ENCODE measurements around the gene PROK1.
"Not testable (repeated sequence)": the region's sequence is repeated elsewhere in the genome, so short reads cannot be mapped to it uniquely, and the experiment has no call there.

The PROK1 gene

GRCh38 chr1:110409316-110409715 is 41.6 kb upstream of the PROK1 start:
- peaks cover under 1% of the 10 kb centered on the region for H3K36me3 ChIP-seq (ENCODE audit: control insufficient read depth, insufficient read depth, low read length)
- H3K4me3 ChIP-seq (replicated peaks; ENCODE audit: low read depth, low read length): no peak overlapping the region
- TF ChIP-seq, protein P1, sequence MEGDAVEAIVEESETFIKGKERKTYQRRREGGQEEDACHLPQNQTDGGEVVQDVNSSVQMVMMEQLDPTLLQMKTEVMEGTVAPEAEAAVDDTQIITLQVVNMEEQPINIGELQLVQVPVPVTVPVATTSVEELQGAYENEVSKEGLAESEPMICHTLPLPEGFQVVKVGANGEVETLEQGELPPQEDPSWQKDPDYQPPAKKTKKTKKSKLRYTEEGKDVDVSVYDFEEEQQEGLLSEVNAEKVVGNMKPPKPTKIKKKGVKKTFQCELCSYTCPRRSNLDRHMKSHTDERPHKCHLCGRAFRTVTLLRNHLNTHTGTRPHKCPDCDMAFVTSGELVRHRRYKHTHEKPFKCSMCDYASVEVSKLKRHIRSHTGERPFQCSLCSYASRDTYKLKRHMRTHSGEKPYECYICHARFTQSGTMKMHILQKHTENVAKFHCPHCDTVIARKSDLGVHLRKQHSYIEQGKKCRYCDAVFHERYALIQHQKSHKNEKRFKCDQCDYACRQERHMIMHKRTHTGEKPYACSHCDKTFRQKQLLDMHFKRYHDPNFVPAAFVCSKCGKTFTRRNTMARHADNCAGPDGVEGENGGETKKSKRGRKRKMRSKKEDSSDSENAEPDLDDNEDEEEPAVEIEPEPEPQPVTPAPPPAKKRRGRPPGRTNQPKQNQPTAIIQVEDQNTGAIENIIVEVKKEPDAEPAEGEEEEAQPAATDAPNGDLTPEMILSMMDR (IDR thresholded peaks at IDR 0.05; ENCODE audit: insufficient read depth, low read length, poor library complexity, severe bottlenecking): no peak
- H3K27me3 ChIP-seq (replicated peaks; ENCODE audit: control insufficient read depth, insufficient read depth, low read length): no peaks in the 10 kb centered on the region
- DNase-seq (ENCODE audit: extremely low read depth, insufficient read length): no peak

- no peak for DNase-seq (ENCODE audit: extremely low read depth, insufficient read length)
- TF ChIP-seq, protein P1 (IDR thresholded peaks at IDR 0.05; ENCODE audit: insufficient read depth, low read length, poor library complexity, severe bottlenecking): no peak
- no peak overlapping the region for H3K4me3 ChIP-seq (replicated peaks; ENCODE audit: low read depth, low read length)
These were observed 39.7 kb upstream of the PROK1 start for GRCh38 chr1:110411173-110411735.

GRCh38 chr1:110412576-110412975 is 38.4 kb upstream of the PROK1 start:
- TF ChIP-seq, protein P1 (IDR thresholded peaks at IDR 0.05; ENCODE audit: insufficient read depth, low read length, poor library complexity, severe bottlenecking): peak; percentile 87
- H3K36me3 ChIP-seq (ENCODE audit: control insufficient read depth, insufficient read depth, low read length): no peaks in the 10 kb centered on the region
- no peaks in the 10 kb centered on the region for H3K27me3 ChIP-seq (replicated peaks; ENCODE audit: control insufficient read depth, insufficient read depth, low read length)
- no peak overlapping the region for H3K4me3 ChIP-seq (replicated peaks; ENCODE audit: low read depth, low read length)
- DNase-seq (ENCODE audit: extremely low read depth, insufficient read length): peak; percentile 38

More at GRCh38 chr1:110411173-110411735, 39.7 kb upstream of the PROK1 start:
- no peaks in the 10 kb centered on the region for H3K27me3 ChIP-seq (replicated peaks; ENCODE audit: control insufficient read depth, insufficient read depth, low read length)
- no peaks in the 10 kb centered on the region for H3K36me3 ChIP-seq (ENCODE audit: control insufficient read depth, insufficient read depth, low read length)

DNA sequence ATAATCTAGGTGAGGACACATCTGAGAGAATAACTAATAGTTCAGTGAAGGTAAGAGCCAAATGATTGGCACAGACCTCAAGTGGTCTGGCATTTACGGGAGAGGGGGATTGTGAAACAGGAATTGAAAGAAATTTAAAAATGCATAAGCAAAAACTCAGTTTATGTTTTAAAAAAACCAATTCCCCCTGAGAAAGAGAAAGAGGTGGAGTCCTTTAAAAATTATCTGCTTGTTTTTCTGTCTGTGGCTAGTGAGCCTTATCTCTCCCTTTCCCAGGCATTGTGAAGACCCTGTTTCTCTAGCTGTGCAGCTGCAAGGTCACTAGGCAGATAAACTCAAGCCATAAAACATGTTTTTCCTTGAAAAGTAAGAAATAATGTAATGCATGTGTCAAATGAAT is 37.9 kb upstream of the PROK1 start:
- H3K4me3 ChIP-seq (replicated peaks; ENCODE audit: low read depth, low read length); DNase-seq (ENCODE audit: extremely low read depth, insufficient read length); H3K27me3 ChIP-seq (replicated peaks; ENCODE audit: control insufficient read depth, insufficient read depth, low read length); H3K36me3 ChIP-seq (ENCODE audit: control insufficient read depth, insufficient read depth, low read length): not testable (repeated sequence)

DNA sequence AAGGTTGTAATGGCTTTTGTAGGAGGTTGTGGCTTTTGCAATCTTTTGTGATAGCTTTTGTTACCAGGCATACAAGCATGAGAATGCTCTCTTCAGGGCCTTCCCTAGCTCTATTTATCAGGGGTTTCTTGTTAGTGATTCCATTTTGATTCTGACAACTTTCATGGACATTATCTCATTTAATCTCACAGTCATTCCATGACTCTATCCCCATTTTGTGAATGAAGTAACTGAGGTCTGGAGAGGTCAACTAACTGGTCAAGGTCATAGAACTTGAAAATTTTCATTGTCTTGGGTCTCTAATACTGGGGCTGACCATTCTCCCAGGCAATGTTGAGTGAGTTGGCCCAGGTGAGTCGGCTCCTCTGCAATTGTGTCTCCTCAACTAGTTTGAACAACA is 32.2 kb upstream of the PROK1 start:
- no peak overlapping the region for H3K4me3 ChIP-seq (replicated peaks; ENCODE audit: low read depth, low read length)
- DNase-seq (ENCODE audit: extremely low read depth, insufficient read length): no peak
- TF ChIP-seq, protein P1 (IDR thresholded peaks at IDR 0.05; ENCODE audit: insufficient read depth, low read length, poor library complexity, severe bottlenecking): no peak
- H3K27me3 ChIP-seq (replicated peaks; ENCODE audit: control insufficient read depth, insufficient read depth, low read length): no peaks in the 10 kb centered on the region
- no peaks in the 10 kb centered on the region for H3K36me3 ChIP-seq (ENCODE audit: control insufficient read depth, insufficient read depth, low read length)

DNA sequence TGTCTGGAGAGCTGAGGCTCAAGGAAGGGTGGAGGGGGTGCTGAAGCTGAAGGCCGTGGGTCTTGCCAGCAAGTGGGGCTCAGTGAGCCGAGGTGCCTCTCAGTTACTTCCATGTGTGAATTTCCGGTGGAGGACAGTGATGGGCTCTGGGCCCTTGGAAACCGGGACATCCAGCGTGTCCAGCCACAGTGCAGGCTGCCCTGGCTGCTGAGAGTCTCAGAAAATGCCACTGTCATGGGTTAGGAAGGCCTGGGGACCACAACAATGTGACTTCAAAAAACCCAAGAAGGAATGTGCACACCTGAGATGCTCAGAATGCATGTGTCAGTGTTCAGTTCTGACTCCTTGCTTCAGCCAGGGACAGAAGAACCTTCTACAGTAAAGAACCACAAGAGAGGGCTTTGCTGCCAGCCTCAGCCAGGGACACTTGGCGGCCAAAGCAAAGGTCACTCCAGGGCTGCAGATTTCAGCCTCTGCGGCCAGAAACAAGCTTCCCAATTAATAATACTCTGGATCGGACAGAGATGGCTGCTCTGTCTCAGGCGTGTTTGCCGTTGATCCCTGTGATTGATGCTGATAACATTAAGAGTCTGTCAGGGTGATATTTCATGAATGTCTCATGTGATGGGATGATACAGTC is 30.8 kb upstream of the PROK1 start:
- no peaks in the 10 kb centered on the region for H3K36me3 ChIP-seq (ENCODE audit: control insufficient read depth, insufficient read depth, low read length)
- no peaks in the 10 kb centered on the region for H3K27me3 ChIP-seq (replicated peaks; ENCODE audit: control insufficient read depth, insufficient read depth, low read length)
- DNase-seq (ENCODE audit: extremely low read depth, insufficient read length): no peak
- TF ChIP-seq, protein P1 (IDR thresholded peaks at IDR 0.05; ENCODE audit: insufficient read depth, low read length, poor library complexity, severe bottlenecking): no peak
- no peak overlapping the region for H3K4me3 ChIP-seq (replicated peaks; ENCODE audit: low read depth, low read length)
